ENCODE results near the gene LSM10.

- no peak for TF ChIP-seq CTCF (IDR thresholded peaks at IDR 0.05 in 2 of 3, conservative IDR thresholded peaks at IDR 0.05 in 1 of 3; ENCODE audit: insufficient read depth in 2 of 3, low read depth in 1 of 3, low read length in 3 of 3)
- no peak for TF ChIP-seq RNF2 (IDR thresholded peaks at IDR 0.05)
- TF ChIP-seq GTF2E2 (tag; IDR thresholded peaks at IDR 0.05), result no peak
- TF ChIP-seq POLR2A (conservative IDR thresholded peaks at IDR 0.05), result no peak
Observed at GRCh38 chr1:36392836-36393235, 4.9 kb downstream of the LSM10 start.

All from K562 (cell line).